HG03159 (cell line): ENCODE results near the gene TMEM235.

ENCODE experiments used
- ATAC-seq: cut with Tn5 transposase; IDR thresholded peaks from one replicate; pipeline ENCODE4 v1.9.1; 2021; ENCODE audit warnings: mild to moderate bottlenecking, moderate library complexity; ENCODE audit not compliant: unreplicated experiment

TMEM235 gene

GRCh38 chr17:78269955-78270381, 38.5 kb downstream of the TMEM235 start:
- no peak for ATAC-seq

- ATAC-seq: no peak
These were observed 40.2 kb downstream of the TMEM235 start for GRCh38 chr17:78271419-78272170.

GRCh38 chr17:78272181-78272913, 40.9 kb downstream of the TMEM235 start:
- no peak for ATAC-seq

- no peak for ATAC-seq
These were observed 41.5 kb downstream of the TMEM235 start for GRCh38 chr17:78272914-78273258.

- no peak for ATAC-seq
These were observed 42.4 kb downstream of the TMEM235 start for GRCh38 chr17:78273813-78274212.

GRCh38 chr17:78275355-78275754, 43.9 kb downstream of the TMEM235 start:
- ATAC-seq: no peak

- no peak for ATAC-seq
These were observed 44.9 kb downstream of the TMEM235 start for GRCh38 chr17:78276098-78276887.

- ATAC-seq: no peak
These were observed 46.8 kb downstream of the TMEM235 start for GRCh38 chr17:78278139-78278741.

- no peak for ATAC-seq
These were observed 48.0 kb downstream of the TMEM235 start for GRCh38 chr17:78279360-78279990.

- ATAC-seq: no peak
These were observed 49.9 kb downstream of the TMEM235 start for GRCh38 chr17:78281249-78281845.

- ATAC-seq: no peak
These were observed 52.7 kb downstream of the TMEM235 start for GRCh38 chr17:78284146-78284545.

GRCh38 chr17:78289004-78289403, 57.6 kb downstream of the TMEM235 start:
- no peak for ATAC-seq

GRCh38 chr17:78289802-78290363, 58.5 kb downstream of the TMEM235 start:
- ATAC-seq: no peak
